NCI-H1694 treated with DMSO at 0.1 percent for 48 hours (cell line): ENCODE data around the gene PTPN1.

Experiments
- DNase-seq: peaks from one replicate; lab custom pipeline; 2025; lab: John Stamatoyannopoulos, UW

The PTPN1 gene

DNA sequence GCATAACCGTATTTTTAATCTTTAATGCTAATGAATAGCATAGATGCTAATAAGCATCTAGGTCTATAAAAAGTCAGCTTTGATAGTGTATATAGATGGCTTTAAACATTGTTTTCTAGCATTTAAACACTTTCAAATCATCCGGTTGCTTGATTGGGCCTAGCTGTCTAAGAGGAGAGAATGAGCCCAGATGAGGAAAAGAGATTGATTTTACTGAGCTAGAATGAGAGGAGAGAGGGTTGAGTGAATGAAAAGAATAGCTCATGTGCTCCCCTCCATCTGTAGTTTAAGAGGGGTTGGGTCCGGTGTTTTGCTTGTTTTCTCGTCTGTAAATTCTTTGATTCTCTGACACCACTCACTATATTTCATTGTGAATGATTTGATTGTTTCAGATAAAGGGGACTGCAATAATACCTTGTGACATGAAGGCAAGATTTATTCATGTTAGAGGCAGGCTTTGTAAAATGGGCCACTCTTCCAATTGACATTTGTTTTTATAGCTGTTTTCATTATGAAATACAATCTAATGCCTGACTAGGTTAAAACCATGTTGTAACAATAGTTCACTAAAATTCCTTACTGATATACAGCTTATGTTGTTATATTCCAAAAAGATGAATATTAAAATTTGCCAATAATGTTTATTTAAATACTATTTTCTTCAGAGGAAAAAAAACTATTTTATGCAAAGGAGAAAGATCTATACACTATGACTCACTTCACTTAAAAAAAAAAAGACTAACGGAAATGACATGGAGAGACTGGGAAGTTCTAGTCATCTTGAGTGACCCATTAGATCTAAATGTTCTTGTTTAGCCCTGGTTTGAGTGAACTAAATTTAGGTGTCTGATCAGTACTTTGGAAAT lies 3.2 kb downstream of the PTPN1 start:
- no peak for DNase-seq

GRCh38 chr20:50514035-50514337 lies 3.8 kb downstream of the PTPN1 start:
- DNase-seq = no peak

DNA sequence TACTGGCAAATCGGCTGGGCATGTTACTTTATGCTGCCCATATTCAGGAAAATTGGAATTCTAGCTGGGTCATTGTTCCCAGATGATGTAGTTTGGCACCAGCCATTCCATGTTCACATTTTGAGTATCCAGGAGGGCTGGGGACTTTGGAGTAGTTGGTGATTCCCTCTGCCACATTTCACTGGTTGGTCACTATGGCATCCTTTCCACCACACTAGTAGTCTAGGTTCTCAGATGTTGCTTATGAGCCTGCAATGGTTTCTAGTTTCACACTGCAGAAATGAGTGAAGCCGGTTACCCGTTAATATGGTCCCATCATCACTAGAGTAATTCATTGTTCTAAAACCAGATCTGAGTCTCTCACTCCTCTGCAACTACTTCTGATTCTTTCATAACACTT lies 4.6 kb downstream of the PTPN1 start:
- no peak for DNase-seq

DNA sequence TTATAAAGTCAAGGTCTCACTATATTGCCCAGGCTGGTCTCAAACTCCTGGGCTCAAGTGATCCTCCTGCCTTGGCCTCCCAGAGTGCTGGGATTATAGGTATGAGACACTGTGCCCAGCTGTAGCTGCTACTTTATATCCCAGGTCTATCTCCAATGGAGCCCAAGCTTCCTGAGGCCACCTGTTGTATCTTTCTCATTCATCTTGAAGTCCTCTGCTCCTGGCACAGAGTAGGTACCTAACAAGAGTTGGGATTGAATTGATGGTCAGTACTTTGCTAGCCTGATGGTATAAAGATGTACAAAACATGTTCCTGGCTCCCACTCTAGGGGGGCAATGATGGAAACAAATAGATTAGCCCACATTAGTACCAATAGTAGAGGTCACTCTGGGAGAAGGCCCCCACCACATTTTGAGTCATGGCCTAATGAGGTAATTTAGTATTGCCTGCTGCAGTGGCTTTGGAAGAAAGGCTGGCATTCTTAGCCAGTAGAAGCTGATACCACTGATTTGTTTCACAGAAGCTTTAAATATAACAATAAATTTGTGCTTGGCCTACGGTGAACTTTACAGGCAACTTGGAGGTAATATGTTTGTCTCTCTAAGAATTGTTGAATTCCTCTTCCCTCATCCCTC lies 5.4 kb downstream of the PTPN1 start:
- no peak for DNase-seq

DNA sequence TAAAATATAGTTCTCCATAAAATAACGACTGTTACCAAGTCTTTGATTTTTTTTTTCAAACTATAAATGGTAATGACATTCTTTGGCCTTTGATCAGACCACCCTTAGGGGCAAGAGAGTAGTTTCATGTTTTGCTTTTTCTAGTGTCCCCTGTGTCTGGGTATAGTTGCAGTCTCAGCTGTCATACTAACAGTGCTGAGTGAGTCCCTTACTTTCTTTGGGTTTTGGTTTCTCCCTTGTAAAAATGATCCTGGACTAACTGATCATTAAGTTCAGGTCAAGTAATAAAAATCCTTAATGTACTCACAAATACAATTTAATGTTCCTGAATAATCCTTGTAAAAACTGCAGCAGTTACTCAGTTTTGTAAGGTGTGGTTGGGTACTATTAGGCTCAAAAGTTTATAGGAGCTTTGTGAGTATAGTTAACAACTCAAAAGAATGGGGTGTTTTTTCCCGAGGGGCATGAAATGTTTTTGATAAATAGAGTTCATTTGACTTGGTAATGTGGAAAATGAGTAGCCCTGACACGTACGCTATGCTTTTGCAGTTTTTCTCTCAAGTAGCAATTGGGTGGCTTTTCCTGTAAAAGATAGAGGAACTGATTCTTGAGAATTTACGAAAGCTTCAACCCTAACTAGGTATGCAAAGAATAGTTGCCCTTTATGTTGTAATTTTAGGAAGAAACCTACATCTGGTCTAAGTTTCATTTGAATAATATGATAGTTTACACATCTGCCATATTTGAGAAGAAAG lies 6.2 kb downstream of the PTPN1 start:
- DNase-seq = no peak

- no peak for DNase-seq
These were observed 7.0 kb downstream of the PTPN1 start for GRCh38 chr20:50516935-50517816.

DNA sequence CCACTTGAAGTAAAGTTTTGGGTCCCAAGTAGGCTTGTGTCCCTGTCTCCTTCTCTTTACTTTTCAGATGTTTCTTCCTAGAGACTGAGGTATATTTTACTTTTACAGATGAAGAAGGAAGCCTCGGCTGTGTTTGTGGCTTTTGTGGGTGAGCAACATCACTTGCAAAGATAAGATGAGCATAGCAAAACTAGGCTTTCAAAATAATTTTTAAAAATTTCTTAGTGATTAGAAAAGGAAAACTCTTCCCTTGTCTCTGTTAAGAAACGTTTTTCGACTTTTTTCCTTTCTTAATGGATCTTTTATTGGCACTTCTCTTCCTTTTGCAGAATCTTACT lies 7.6 kb downstream of the PTPN1 start:
- DNase-seq = no peak

GRCh38 chr20:50518270-50518721 lies 8.1 kb downstream of the PTPN1 start:
- DNase-seq = no peak

DNA sequence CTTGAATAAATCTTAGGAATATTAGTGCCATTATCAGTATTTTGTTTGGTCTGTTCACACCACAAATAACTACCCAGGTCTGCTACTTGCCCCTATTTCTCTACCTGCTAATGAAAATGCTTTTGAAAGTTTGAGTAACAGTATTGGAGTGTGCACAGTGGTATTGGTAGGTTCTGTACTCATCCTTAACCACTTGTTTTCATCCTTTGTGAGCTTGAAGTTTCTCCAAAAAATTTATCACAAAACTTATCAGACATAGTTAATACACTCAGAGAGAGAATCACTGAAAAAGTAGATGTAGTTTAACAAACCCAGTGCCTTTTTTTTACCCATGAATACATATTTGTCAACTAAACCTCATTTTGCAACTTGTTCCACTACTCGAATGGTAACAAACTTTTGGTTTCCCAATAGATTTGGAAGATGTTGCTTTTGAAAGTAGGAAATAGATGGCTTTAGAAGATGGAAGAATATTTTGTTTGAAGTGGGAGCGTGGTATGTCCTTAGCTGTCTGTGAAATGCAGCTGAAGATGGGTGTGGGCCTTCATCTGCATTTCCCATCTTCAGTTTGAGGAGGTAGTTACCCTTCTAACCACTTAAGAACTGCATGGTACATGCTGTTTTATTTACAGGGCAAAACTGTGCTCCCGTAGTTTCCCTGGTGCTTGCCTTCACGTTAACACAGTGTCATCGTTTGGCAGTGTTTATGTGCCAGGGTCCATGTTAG lies 9.0 kb downstream of the PTPN1 start:
- no peak for DNase-seq

DNA sequence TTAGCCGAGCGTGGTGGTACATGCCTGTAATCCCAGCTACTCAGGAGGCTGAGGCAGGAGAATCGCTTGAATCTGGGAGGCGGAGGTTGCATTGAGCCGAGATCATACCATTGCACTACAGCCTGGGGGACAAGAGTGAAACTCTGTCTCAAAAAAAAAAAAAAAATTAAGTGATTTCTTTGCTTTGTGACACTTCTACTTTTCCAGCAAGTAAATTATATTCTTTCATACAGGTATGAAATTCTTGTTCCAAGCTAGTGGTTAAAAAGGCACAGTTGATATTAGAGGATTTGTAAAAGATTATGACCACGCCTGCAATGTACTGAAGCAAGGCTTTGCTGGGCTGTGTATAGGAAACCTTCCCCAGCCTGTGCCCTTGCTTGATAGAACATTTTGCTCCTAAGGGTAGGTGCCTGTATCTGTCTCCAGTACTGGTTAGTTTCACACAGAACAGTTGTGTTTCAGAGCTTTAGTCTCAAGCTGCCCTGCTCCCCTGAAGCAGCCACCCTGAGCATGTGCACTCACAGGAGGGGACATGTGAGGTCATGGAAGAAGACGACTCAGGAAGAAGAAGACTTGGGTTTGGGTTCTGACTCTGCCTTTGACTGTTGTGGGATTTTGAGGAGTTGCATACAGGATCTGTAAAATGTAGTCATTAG lies 10.2 kb downstream of the PTPN1 start:
- DNase-seq = no peak

DNA sequence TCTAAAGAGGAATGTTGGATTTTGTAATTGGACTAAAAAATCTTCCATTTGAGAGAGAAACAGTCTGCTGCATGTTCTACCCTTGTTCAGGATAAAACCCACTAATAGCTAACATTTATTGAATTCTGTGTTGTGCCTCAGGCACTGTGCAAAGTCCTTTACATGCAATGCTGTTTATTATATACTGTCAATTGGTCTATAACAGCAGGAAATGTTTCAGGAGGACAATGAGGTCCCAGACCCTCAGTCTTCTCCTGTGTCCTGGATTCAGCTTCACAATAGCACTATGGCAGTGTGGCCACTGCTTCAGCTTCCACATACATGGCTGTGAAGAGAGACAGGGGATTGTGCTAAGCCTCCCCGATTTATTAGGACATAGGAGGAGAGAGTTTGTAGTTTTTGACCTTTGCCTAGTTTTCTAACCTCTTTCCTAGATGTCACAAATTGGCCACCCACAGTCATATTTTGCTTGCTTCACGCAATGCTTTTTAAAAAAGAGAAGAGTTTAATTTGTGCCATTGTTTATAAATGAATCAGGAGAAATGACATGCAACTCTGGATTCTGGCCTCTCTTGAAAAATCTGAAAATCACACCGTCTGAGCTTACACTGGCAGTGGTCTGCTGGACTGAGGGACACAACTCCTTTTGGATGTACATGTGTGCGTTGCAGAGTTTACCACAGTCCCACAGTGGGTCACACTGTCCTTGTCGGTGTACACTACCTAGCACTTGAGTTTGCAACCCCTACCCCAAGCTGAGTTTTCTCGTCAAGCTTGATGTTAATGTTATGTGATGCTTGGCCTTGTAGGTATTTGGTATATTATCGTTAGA lies 11.3 kb downstream of the PTPN1 start:
- DNase-seq = no peak

GRCh38 chr20:50522053-50522674 lies 12.0 kb downstream of the PTPN1 start:
- DNase-seq = no peak

GRCh38 chr20:50523552-50524167 lies 13.5 kb downstream of the PTPN1 start:
- DNase-seq = no peak

DNA sequence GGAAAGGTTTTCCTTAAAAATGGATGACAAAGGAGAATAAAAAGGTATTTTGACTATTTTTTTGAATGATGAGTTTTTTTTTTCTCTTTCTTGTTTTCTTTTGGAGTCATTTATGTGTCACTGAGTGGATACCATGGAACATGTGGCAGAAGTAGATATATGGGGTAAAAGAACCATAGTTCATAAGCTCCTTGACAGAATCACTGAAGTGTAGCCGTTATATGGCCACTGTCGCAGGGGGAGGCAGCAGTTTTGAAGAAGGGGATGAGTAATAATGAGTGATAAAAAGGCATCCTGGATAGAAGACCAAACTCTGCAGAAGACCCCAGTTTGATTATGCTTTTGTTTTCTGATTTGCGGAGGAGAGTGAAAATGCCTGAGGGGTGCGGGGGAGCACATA lies 15.5 kb downstream of the PTPN1 start:
- DNase-seq = no peak

DNA sequence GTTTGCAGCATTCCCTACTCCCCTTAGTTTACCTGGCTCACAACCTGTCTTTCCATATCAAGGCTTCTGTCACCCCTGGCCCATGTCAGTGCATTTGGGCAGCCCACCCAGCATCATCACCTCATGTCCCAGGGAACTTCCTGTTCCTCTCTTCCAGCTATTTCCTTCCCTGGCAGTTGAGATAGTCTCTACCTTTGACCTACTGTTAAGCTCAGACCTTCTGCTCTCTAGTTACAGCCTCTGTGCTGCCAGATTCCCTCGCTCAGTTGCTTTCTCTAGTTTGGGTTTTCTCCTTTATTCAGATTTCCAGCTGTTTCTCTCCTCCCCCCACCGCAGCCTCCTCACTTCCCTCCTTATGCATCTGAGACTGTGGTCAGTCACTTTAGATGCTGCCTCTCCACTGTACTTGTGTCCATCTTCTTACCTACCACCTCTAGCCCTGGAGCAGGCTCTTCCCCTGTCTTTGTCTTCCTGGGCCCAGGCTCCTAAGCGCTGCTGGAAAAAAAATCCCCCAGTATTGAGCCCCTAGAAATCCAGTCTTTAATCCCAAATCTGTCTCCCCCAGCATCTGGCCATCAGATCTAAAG lies 16.3 kb downstream of the PTPN1 start:
- no peak for DNase-seq

GRCh38 chr20:50527068-50527605 lies 17.0 kb downstream of the PTPN1 start:
- no peak for DNase-seq

- DNase-seq = no peak
These were observed 17.9 kb downstream of the PTPN1 start for GRCh38 chr20:50528129-50528528.

GRCh38 chr20:50528804-50529351 lies 18.7 kb downstream of the PTPN1 start:
- no peak for DNase-seq
